HepG2 (cell line): ENCODE data around the gene RABL6. TPM values are rescaled to one million over a fixed set of nuclear protein-coding genes. Genes with fewer than 3 reads are reported as not detected.

Source experiments
- AGO2 ChIP-seq: fragments of 200-400 bp; formaldehyde crosslinking; optimal IDR thresholded peaks from 2 replicates; pipeline ENCODE3; 2017; ENCODE audit warnings: mild to moderate bottlenecking, low read depth, low read length, moderate library complexity
- AKAP8 ChIP-seq: sonication (generic); formaldehyde crosslinking; IDR thresholded peaks from 2 replicates; pipeline ENCODE4 v1.5.1; 2020; ENCODE audit warnings: mild to moderate bottlenecking, missing genetic modification reagents
- ATAD3A ChIP-seq: sonication (generic); formaldehyde crosslinking; IDR thresholded peaks from 2 replicates; pipeline ENCODE4 v1.4.0; 2020; ENCODE audit warnings: missing genetic modification reagents
- FOXA3 ChIP-seq: IDR thresholded peaks from 2 replicates; pipeline ENCODE4 v1.6.1; 2016; ENCODE audit warnings: missing genetic modification reagents, missing compliant biosample characterization
- MED8 ChIP-seq: sonication (generic); formaldehyde crosslinking; IDR thresholded peaks from 2 replicates; pipeline ENCODE4 v1.8.1; 2023; ENCODE audit warnings: mild to moderate bottlenecking, missing genetic modification reagents; ENCODE audit not compliant: insufficient replicate concordance
- MIER2 ChIP-seq: IDR thresholded peaks from 2 replicates; pipeline ENCODE4 v1.6.1; 2016; ENCODE audit warnings: missing biosample characterization, missing genetic modification reagents
- MIXL1 ChIP-seq: IDR thresholded peaks from 2 replicates; pipeline ENCODE4 v1.6.1; 2016
- NFE2L2 ChIP-seq: fragments of 150-350 bp; IDR thresholded peaks from 2 replicates; pipeline ENCODE4 v1.6.1; 2014; ENCODE audit warnings: low read length
- RBM39 ChIP-seq: fragments of 200-400 bp; formaldehyde crosslinking; IDR thresholded peaks from one replicate; pipeline ENCODE4 v1.6.1; 2018; ENCODE audit warnings: antibody characterized with exemption, mild to moderate bottlenecking, low read depth, low read length; ENCODE audit not compliant: poor library complexity, severe bottlenecking
- SP4 ChIP-seq: sonication (generic); formaldehyde crosslinking; IDR thresholded peaks from 2 replicates; pipeline ENCODE4 v1.8.1; 2023; ENCODE audit warnings: mild to moderate bottlenecking, missing genetic modification reagents
- TAF15 ChIP-seq: fragments of 200-400 bp; formaldehyde crosslinking; IDR thresholded peaks from one replicate; pipeline ENCODE4 v1.6.1; 2018; ENCODE audit warnings: mild to moderate bottlenecking, low read depth, low read length; ENCODE audit not compliant: poor library complexity, severe bottlenecking
- TOE1 ChIP-seq: sonication (generic); formaldehyde crosslinking; IDR thresholded peaks from 2 replicates; pipeline ENCODE4 v1.4.0; 2020; ENCODE audit warnings: mild to moderate bottlenecking, missing genetic modification reagents
- WIZ ChIP-seq: sonication (generic); formaldehyde crosslinking; IDR thresholded peaks from 2 replicates; pipeline ENCODE4 v1.5.1; 2020; ENCODE audit warnings: mild to moderate bottlenecking, missing genetic modification reagents
- ZFP1 ChIP-seq: IDR thresholded peaks from 2 replicates; pipeline ENCODE4 v1.6.1; 2016
- ZFP37 ChIP-seq: sonication (generic); formaldehyde crosslinking; IDR thresholded peaks from 2 replicates; pipeline ENCODE4 v1.4.0; 2020; ENCODE audit warnings: missing genetic modification reagents, borderline replicate concordance
- ZFP62 ChIP-seq: sonication (generic); formaldehyde crosslinking; IDR thresholded peaks from 2 replicates; pipeline ENCODE4 v1.4.0; 2020; ENCODE audit warnings: missing genetic modification reagents
- ZNF274 ChIP-seq: sonication (generic); formaldehyde crosslinking; IDR thresholded peaks from 2 replicates; pipeline ENCODE4 v1.5.1; 2020; ENCODE audit warnings: mild to moderate bottlenecking, missing genetic modification reagents
- ZNF337 ChIP-seq: sonication (generic); formaldehyde crosslinking; IDR thresholded peaks from 2 replicates; pipeline ENCODE4 v1.5.1; 2020; ENCODE audit warnings: missing genetic modification reagents, low read depth, mild to moderate bottlenecking, borderline replicate concordance
- ZNF383 ChIP-seq: sonication (generic); formaldehyde crosslinking; IDR thresholded peaks from 2 replicates; pipeline ENCODE4 v1.4.0; 2020; ENCODE audit warnings: missing genetic modification reagents, mild to moderate bottlenecking, borderline replicate concordance
- ZNF44 ChIP-seq: sonication (generic); formaldehyde crosslinking; IDR thresholded peaks from 2 replicates; pipeline ENCODE4 v1.5.1; 2020; ENCODE audit warnings: mild to moderate bottlenecking, missing genetic modification reagents
- ZNF441 ChIP-seq: sonication (generic); formaldehyde crosslinking; IDR thresholded peaks from 2 replicates; pipeline ENCODE4 v1.7.0; 2021; ENCODE audit warnings: missing genetic modification reagents, borderline replicate concordance
- ZNF569 ChIP-seq: sonication (generic); formaldehyde crosslinking; IDR thresholded peaks from 2 replicates; pipeline ENCODE4 v1.5.0; 2020; ENCODE audit warnings: mild to moderate bottlenecking, missing genetic modification reagents, moderate library complexity, borderline replicate concordance
- ZNF572 ChIP-seq: sonication (generic); formaldehyde crosslinking; IDR thresholded peaks from 2 replicates; pipeline ENCODE4 v1.5.1; 2020; ENCODE audit warnings: mild to moderate bottlenecking, missing genetic modification reagents
- ZNF644 ChIP-seq: IDR thresholded peaks from 2 replicates; pipeline ENCODE4 v1.6.1; 2016; ENCODE audit warnings: low read depth
- ZNF747 ChIP-seq: sonication (generic); formaldehyde crosslinking; IDR thresholded peaks from 2 replicates; pipeline ENCODE4 v1.8.1; 2023; ENCODE audit warnings: missing genetic modification reagents, mild to moderate bottlenecking, borderline replicate concordance
- ZNF75D ChIP-seq: sonication (generic); formaldehyde crosslinking; IDR thresholded peaks from 2 replicates; pipeline ENCODE4 v1.8.1; 2023; ENCODE audit warnings: missing genetic modification reagents, mild to moderate bottlenecking, borderline replicate concordance
- polyA plus RNA-seq, 8 experiments: library from polyadenylated mRNA; depleted of rRNA in 3 of 8; stranded (reverse) in 7 of 8; unstranded in 1 of 8; fragments of >200 nt; fragmentation: Illumina TruSeq in 4 of 8; extraction: Trizol in 4 of 8; gene quantifications; 2 replicates each; pipeline versions ENCODE4 v1.2.1 to v1.2.3, GENCODE V29; 2011 to 2016; ENCODE audit warnings: low read depth in 4 of 8, missing spikeins in 1 of 8, mixed read lengths in 1 of 8; ENCODE audit not compliant: insufficient read depth in 1 of 8
- total RNA-seq, 5 experiments: library from RNA; depleted of rRNA; stranded (reverse); fragments of >200 nt; fragmentation: Illumina TruSeq; extraction: Trizol; gene quantifications; 2 replicates each; pipeline ENCODE4 v1.2.3, GENCODE V29; 2016; ENCODE audit warnings: low read depth in 1 of 5
- TF ChIP-seq, protein P1 (sequence below): sonication (generic); formaldehyde crosslinking; IDR thresholded peaks from 2 replicates; pipeline ENCODE4 v1.4.0; 2020; ENCODE audit warnings: missing genetic modification reagents, borderline replicate concordance
- TF ChIP-seq, protein P2 (sequence below): IDR thresholded peaks from 2 replicates; pipeline ENCODE4 v1.6.1; 2016; ENCODE audit warnings: mild to moderate bottlenecking
- TF ChIP-seq, protein P3 (sequence below): sonication (generic); formaldehyde crosslinking; IDR thresholded peaks from 2 replicates; pipeline ENCODE4 v1.5.0; 2020; ENCODE audit warnings: mild to moderate bottlenecking, low read depth, missing genetic modification reagents, borderline replicate concordance

Gene RABL6
- total and polyA plus RNA-seq, 2 of the 13 experiments (the other 11 are each of a cell fraction or from before 2014, with no cell fraction given): 81.5 to 125 TPM

DNA sequence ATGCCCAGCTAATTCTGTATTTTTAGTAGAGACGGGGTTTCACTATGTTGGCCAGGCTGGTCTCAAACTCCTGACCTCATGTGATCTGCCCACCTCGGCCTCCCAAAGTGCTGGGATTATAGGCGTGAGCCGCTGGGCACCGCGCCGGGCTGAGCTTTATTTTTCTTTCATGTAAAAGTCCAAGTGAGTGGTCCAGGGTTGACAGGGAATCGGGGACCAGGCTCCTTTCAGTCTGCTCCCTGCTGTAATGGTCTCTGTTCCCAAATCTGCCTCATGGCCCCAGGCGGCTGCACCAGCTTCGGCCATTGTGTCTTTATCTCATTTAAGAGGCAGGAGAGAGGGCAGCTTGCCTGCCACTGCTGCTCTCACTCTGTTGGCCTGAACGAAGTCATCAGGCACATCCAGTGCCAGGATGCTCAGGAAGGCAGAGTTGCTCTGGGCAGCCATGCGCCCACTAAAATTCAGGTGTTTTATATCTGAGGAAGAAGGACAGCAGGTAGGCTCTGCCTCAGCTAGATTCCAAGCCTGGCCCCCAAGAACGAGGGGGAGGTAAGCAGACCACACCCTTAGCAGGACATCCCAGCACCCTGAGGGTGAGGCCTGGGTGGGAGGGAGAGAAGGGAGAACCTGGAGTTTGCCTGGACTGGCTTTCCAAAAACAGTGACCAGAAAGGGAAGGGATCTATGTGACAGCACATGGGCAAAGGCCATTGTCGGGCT lies 13.3 kb upstream of the RABL6 start (continued):
- TF ChIP-seq, protein P1, sequence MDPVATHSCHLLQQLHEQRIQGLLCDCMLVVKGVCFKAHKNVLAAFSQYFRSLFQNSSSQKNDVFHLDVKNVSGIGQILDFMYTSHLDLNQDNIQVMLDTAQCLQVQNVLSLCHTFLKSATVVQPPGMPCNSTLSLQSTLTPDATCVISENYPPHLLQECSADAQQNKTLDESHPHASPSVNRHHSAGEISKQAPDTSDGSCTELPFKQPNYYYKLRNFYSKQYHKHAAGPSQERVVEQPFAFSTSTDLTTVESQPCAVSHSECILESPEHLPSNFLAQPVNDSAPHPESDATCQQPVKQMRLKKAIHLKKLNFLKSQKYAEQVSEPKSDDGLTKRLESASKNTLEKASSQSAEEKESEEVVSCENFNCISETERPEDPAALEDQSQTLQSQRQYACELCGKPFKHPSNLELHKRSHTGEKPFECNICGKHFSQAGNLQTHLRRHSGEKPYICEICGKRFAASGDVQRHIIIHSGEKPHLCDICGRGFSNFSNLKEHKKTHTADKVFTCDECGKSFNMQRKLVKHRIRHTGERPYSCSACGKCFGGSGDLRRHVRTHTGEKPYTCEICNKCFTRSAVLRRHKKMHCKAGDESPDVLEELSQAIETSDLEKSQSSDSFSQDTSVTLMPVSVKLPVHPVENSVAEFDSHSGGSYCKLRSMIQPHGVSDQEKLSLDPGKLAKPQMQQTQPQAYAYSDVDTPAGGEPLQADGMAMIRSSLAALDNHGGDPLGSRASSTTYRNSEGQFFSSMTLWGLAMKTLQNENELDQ (CRISPR knock-in tag): no peak
- peak; percentile 84; the same call in 1 of the 2 replicates for TF ChIP-seq AKAP8 (CRISPR knock-in tag)
- no peak for TF ChIP-seq ZNF747 (CRISPR knock-in tag)
- no peak for TF ChIP-seq FOXA3 (CRISPR knock-in tag)
- TF ChIP-seq ATAD3A (CRISPR knock-in tag): no peak
- 0 out of 2 replicates have a peak, but pooled peaks have one; percentile 27 for TF ChIP-seq WIZ (CRISPR knock-in tag)
- TF ChIP-seq, protein P2, sequence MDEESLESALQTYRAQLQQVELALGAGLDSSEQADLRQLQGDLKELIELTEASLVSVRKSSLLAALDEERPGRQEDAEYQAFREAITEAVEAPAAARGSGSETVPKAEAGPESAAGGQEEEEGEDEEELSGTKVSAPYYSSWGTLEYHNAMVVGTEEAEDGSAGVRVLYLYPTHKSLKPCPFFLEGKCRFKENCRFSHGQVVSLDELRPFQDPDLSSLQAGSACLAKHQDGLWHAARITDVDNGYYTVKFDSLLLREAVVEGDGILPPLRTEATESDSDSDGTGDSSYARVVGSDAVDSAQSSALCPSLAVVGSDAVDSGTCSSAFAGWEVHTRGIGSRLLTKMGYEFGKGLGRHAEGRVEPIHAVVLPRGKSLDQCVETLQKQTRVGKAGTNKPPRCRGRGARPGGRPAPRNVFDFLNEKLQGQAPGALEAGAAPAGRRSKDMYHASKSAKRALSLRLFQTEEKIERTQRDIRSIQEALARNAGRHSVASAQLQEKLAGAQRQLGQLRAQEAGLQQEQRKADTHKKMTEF: no peak
- TF ChIP-seq TOE1: no peak
- no peak for TF ChIP-seq ZFP1
- no peak for TF ChIP-seq RBM39
- TF ChIP-seq ZFP62 (CRISPR knock-in tag): no peak
- no peak for TF ChIP-seq MIXL1
- TF ChIP-seq TAF15: no peak
- TF ChIP-seq ZNF75D (CRISPR knock-in tag): no peak
- TF ChIP-seq ZNF569 (CRISPR knock-in tag): no peak
- TF ChIP-seq AGO2: no peak
- 0 out of 2 replicates have a peak, but pooled peaks have one; percentile 16 for TF ChIP-seq ZNF337 (CRISPR knock-in tag)
- TF ChIP-seq SP4: no peak
- no peak for TF ChIP-seq ZNF383 (CRISPR knock-in tag)
- no peak for TF ChIP-seq ZNF274
- TF ChIP-seq MIER2 (CRISPR knock-in tag): no peak
- TF ChIP-seq ZNF44 (CRISPR knock-in tag): no peak
- TF ChIP-seq ZFP37 (CRISPR knock-in tag): no peak
- TF ChIP-seq ZNF644 (CRISPR knock-in tag): no peak
- TF ChIP-seq, protein P3, sequence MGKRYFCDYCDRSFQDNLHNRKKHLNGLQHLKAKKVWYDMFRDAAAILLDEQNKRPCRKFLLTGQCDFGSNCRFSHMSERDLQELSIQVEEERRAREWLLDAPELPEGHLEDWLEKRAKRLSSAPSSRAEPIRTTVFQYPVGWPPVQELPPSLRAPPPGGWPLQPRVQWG (CRISPR knock-in tag): no peak
- no peak for TF ChIP-seq ZNF441 (CRISPR knock-in tag)
- no peak for TF ChIP-seq ZNF572 (CRISPR knock-in tag)
- no peak for TF ChIP-seq NFE2L2
- TF ChIP-seq MED8 (CRISPR knock-in tag): no peak
